IMR-90 (cell line): ENCODE measurements around the gene ISG15.

ENCODE experiments used
- CTCF ChIP-seq: conservative IDR thresholded peaks from 2 replicates; pipeline ENCODE4 v1.5.1; 2012; ENCODE audit warnings: mild to moderate bottlenecking, low read depth, low read length, improper control_type of control experiment
- MAFK ChIP-seq: IDR thresholded peaks from 2 replicates; pipeline ENCODE4 v1.6.1; 2012; ENCODE audit warnings: low read depth, low read length, improper control_type of control experiment

GRCh38 chr1:995665-996633, 17.3 kb upstream of the ISG15 start:
- TF ChIP-seq CTCF (no peak), MAFK (no peak)
